Adrenal gland (tissue), 5 donors: ENCODE results near the gene RNF4.

Experiments
- CTCF ChIP-seq, 6 experiments: fragments of 450-650 bp in 4 of 6; fragments of 200-600 bp in 2 of 6; sonication (generic) in 1 of 6; IDR thresholded peaks; 1 replicate in 5 of 6; 2 replicates in 1 of 6; pipeline versions ENCODE4 v1.5.1 to v1.8.0; 2016 to 2021; ENCODE audit warnings: antibody characterized with exemption in 6 of 6, mild to moderate bottlenecking in 2 of 6, moderate library complexity in 1 of 6
- POLR2A ChIP-seq, 2 donors: fragments of 450-650 bp; IDR thresholded peaks; one replicate each; pipeline ENCODE4 v1.6.1; 2017; ENCODE audit warnings: antibody characterized with exemption in 2 of 2, mild to moderate bottlenecking in 2 of 2, moderate library complexity in 1 of 2
- donor health status: DM: no; HTN: no; CAD: no.

- no peak for TF ChIP-seq CTCF (IDR thresholded peaks at IDR 0.05)
- no peak for TF ChIP-seq POLR2A (IDR thresholded peaks at IDR 0.05)
Observed at GRCh38 chr4:2432991-2433530, 35.8 kb upstream of the RNF4 start.
